ENCODE results near the gene ENPP4. TPM values are rescaled to one million over a fixed set of nuclear protein-coding genes. Genes with fewer than 3 reads are reported as not detected.
A peak's percentile ranks its signal among the peaks of the same experiment; 100 is the strongest.
"Not testable (repeated sequence)": the region's sequence is repeated elsewhere in the genome, so short reads cannot be mapped to it uniquely, and the experiment has no call there.

The ENPP4 gene, protein sequence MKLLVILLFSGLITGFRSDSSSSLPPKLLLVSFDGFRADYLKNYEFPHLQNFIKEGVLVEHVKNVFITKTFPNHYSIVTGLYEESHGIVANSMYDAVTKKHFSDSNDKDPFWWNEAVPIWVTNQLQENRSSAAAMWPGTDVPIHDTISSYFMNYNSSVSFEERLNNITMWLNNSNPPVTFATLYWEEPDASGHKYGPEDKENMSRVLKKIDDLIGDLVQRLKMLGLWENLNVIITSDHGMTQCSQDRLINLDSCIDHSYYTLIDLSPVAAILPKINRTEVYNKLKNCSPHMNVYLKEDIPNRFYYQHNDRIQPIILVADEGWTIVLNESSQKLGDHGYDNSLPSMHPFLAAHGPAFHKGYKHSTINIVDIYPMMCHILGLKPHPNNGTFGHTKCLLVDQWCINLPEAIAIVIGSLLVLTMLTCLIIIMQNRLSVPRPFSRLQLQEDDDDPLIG
- 10 to 100 TPM; 14.3 to 24.0 (median 19.8) TPM for total RNA-seq

DNA sequence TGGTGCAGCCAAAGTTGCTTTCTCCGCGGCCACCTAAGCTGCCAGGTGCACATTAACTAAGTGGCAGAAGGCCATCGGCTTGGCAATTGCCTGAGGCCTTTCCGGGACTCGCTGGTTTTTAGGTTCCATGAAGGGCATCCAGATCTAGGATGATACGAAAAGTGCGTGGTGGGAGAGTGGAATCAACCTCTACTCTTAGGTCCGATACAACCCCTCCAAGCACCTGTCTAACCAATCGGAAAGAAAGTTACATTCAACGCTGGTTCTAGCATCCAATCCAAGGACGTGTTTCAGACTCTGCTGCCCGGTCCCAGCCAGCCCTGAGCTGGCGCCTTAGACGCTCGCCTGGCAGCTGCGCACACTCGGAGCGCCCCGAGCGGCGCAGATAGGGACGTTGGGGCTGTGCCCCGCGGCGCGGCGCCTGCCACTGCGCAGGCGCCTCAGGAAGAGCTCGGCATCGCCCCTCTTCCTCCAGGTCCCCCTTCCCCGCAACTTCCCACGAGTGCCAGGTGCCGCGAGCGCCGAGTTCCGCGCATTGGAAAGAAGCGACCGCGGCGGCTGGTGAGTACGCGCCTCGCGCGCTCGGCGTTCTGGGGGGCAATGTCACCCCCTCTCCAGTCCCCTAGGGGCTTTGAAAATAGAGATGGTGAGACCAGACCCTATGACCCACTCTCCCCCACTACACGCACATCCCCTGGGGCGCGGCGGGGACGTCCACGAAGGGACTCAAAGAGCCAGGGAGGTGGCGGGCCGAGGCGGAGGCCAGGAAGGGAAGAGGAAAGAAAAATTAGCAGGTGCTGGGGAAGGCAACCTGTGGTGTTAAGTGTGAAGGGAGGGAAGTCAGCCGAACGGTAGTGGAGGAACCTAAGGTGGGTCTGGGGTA lies at the start of gene ENPP4:
Gene ENPP4, plus strand, starts transcription at position 361 of the 883 bp plus-strand sequence. CDS start 9,595 bp downstream, outside the sequence.
- in situ Hi-C loops (cut with MboI; ENCODE audit: low pct_ligation_motif_present in 1 of 4, low pct_unique_long_range_greater_than_20kb in 1 of 4, low sequenced_read_pairs in 3 of 4), result no loop called here
- peaks cover 0 to 23% (median 9%) of the 10 kb centered on the region in 4 donors for H3K4me1 ChIP-seq
- peak; percentile 91 for DNase-seq
- H3K36me3 ChIP-seq, result no peaks in the 10 kb centered on the region
- H3K27me3 ChIP-seq, result no peaks in the 10 kb centered on the region
- intact Hi-C loops (cut with DNase I; ENCODE audit: low total_unique reads), result no loop called here
- H3K27ac ChIP-seq, result peak within 1 kb of the TSS; percentile 78 to 94 (median 90)
- peak; percentile 90 for TF ChIP-seq POLR2A (IDR thresholded peaks at IDR 0.05)
- TF ChIP-seq, protein P1, sequence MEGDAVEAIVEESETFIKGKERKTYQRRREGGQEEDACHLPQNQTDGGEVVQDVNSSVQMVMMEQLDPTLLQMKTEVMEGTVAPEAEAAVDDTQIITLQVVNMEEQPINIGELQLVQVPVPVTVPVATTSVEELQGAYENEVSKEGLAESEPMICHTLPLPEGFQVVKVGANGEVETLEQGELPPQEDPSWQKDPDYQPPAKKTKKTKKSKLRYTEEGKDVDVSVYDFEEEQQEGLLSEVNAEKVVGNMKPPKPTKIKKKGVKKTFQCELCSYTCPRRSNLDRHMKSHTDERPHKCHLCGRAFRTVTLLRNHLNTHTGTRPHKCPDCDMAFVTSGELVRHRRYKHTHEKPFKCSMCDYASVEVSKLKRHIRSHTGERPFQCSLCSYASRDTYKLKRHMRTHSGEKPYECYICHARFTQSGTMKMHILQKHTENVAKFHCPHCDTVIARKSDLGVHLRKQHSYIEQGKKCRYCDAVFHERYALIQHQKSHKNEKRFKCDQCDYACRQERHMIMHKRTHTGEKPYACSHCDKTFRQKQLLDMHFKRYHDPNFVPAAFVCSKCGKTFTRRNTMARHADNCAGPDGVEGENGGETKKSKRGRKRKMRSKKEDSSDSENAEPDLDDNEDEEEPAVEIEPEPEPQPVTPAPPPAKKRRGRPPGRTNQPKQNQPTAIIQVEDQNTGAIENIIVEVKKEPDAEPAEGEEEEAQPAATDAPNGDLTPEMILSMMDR (IDR thresholded peaks at IDR 0.05), result peak in 3 of 5 experiments; percentile 11 to 17 (median 15)
- TF ChIP-seq POLR2AphosphoS5 (IDR thresholded peaks at IDR 0.05), result peak; percentile 70 to 84 (median 77)
- no peak for TF ChIP-seq EP300 (IDR thresholded peaks at IDR 0.05; ENCODE audit: low read depth)
- 0 to 3% methylated on average over 8 to 32 of the region's 61 CpGs for WGBS, 2 donors (ENCODE audit: low coverage in 1 of 2)
- H3K9me3 ChIP-seq, result no peaks in the 10 kb centered on the region
- H3K4me3 ChIP-seq, result peak within 1 kb of the TSS; percentile 66 to 99 (median 82)

DNA sequence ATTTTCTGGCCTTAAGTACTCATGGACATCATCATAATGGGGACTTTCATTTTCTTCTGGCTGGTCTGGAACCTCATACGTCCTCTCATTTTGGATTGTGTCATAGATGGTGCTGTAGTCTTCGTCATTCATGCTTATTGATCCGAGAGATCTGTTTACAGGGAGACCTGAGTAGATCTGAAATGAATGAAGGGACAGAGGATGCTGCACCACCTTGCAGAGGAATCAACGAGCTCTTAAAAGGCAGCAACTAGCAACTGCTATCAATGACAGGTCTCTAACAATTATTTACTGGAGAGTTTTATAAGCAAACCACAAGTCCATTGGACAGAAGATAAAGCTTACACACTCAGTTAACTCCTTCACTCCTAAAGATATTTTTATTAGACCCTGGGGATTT lies 49.7 kb upstream of the ENPP4 start:
- in situ Hi-C loops (cut with MboI; ENCODE audit: low pct_ligation_motif_present in 1 of 4, low pct_unique_long_range_greater_than_20kb in 1 of 4, low sequenced_read_pairs in 3 of 4) (loop anchor here in 3 of 4 donors (25.0 kb wide), 3 partner anchors 132 to 557 kb away; no protein-coding TSS in a partner anchor), intact Hi-C loops (cut with DNase I; ENCODE audit: low total_unique reads) (no loop called here)
- Histone ChIP-seq H3K4me1 (no peaks in the 10 kb centered on the region), H3K36me3 (no peaks in the 10 kb centered on the region), H3K9me3 (no peaks in the 10 kb centered on the region), H3K4me3 (no peak overlapping the region), H3K27me3 (no peaks in the 10 kb centered on the region), H3K27ac (no peak overlapping the region)
- TF ChIP-seq POLR2AphosphoS5 (IDR thresholded peaks at IDR 0.05) (no peak), POLR2A (IDR thresholded peaks at IDR 0.05) (no peak), EP300 (IDR thresholded peaks at IDR 0.05; ENCODE audit: low read depth) (no peak)
- TF ChIP-seq, protein P1 (IDR thresholded peaks at IDR 0.05), result no peak
- 81 to 94% methylated on average over 3 to 4 of the region's 4 CpGs for WGBS, 2 donors (ENCODE audit: low coverage in 1 of 2)
- DNase-seq, result no peak

DNA sequence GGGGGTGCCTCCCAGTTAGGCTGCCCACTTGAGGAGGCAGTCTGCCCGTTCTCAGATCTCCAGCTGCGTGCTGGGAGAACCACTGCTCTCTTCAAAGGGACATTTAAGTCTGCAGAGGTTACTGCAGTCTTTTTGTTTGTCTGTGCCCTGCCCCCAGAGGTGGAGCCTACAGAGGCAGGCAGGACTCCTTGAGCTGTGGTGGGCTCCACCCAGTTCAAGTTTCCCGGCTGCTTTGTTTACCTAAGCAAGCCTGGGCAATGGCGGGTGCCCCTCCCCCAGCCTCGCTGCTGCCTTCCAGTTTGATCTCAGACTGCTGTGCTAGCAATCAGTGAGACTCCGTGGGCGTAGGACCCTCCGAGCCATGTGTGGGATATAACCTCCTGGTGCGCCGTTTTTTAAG lies 44.1 kb upstream of the ENPP4 start:
- H3K36me3 ChIP-seq; H3K4me1 ChIP-seq; H3K4me3 ChIP-seq; H3K27ac ChIP-seq; H3K27me3 ChIP-seq; intact Hi-C loops (cut with DNase I; ENCODE audit: low total_unique reads); DNase-seq; H3K9me3 ChIP-seq: not testable (repeated sequence)
- WGBS, 2 donors (ENCODE audit: low coverage in 1 of 2), result 81% methylated on average over 8 of the region's 10 CpGs; no CpG with 5 or more reads in 1 of the 2 donors
- in situ Hi-C loops (cut with MboI; ENCODE audit: low pct_ligation_motif_present in 1 of 4, low pct_unique_long_range_greater_than_20kb in 1 of 4, low sequenced_read_pairs in 3 of 4), result loop anchor here in 3 of 4 donors (25.0 kb wide), 3 partner anchors 127 to 552 kb away; no protein-coding TSS in a partner anchor

DNA sequence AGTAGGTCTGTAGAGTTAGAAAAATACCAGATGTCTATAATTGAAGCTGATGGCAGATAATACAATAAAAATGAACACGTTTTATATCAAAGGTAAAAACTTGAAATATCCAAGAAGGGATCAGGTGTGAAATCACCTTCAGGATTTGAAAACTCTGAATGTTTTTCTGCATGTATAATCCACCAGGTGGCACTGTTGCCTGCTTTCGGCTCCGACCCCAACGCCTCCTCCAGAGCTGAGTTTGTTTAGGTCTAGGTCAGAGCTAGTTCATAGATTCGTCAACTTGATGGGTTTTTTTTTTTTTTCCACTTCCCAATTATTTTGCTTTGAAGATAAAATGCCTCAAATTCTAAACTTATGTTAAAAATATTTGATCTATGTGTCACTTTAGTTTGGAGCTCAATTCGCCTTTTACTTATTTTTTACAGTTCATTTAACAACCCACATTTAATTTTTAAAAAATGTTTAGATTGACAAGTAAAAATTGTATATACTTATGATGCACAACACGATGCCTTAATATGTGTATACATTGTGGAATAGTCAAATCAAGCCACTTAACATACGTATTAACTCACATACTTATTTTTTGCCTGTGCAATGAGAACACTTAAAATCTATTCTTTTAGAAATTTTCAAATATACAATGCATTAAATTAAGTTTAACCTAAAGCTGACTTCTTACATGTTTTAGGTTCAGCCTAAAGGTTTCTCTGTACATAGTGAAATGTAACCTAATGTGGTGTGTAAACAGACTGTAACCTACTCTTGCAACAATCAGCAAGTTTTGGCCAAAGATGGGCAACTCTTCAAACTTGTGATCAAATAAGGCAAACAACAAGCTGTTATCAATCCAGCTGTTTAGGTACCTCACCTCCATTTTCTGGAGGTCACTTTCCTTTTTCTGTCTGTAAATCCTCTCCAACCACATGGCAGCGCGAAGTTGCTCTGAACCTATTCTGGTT lies 39.4 kb upstream of the ENPP4 start:
- Histone ChIP-seq H3K4me3 (no peak overlapping the region), H3K36me3 (no peaks in the 10 kb centered on the region), H3K4me1 (no peaks in the 10 kb centered on the region), H3K27me3 (no peaks in the 10 kb centered on the region), H3K9me3 (peaks cover 10 to 11% of the 10 kb centered on the region in 2 donors), H3K27ac (no peak overlapping the region)
- intact Hi-C loops (cut with DNase I; ENCODE audit: low total_unique reads), result no loop called here
- TF ChIP-seq EP300 (IDR thresholded peaks at IDR 0.05; ENCODE audit: low read depth) (no peak), POLR2A (IDR thresholded peaks at IDR 0.05) (no peak), POLR2AphosphoS5 (IDR thresholded peaks at IDR 0.05) (no peak)
- TF ChIP-seq, protein P1 (IDR thresholded peaks at IDR 0.05), result peak; percentile 74 to 83 (median 79)
- in situ Hi-C loops (cut with MboI; ENCODE audit: low pct_ligation_motif_present in 1 of 4, low pct_unique_long_range_greater_than_20kb in 1 of 4, low sequenced_read_pairs in 3 of 4), result loop anchor here (10.0 to 25.0 kb wide), 5 partner anchors 122 to 547 kb away; no protein-coding TSS in a partner anchor
- 39 to 40% methylated on average over 10 of the region's 10 CpGs for WGBS, 2 donors (ENCODE audit: low coverage in 1 of 2)
- DNase-seq, result peak; percentile 66

Data from transverse colon (tissue), 4 donors.